HEK293 (cell line): ENCODE results near the gene ASIP.
A peak's percentile ranks its signal among the peaks of the same experiment; 100 is the strongest.

Experiments used
- CTCF ChIA-PET: fragments of 350-600 bp; formaldehyde crosslinking; extraction: SDS; loops from one replicate; lab custom pipeline; 2021; ENCODE audit warnings: antibody characterized with exemption; lab: Yijun Ruan, JAX
- POLR2A ChIA-PET: fragments of 300-600 bp; formaldehyde crosslinking; extraction: SDS; loops from one replicate; lab custom pipeline; 2020; ENCODE audit warnings: antibody characterized with exemption, inconsistent platforms; lab: Yijun Ruan, JAX
- H3K27ac ChIP-seq: fragments of 200-500 bp; sonication (Bioruptor generic); 2 replicates; pipeline ENCODE4 v1.5.1; 2014; ENCODE audit warnings: low read depth, low read length, control low read depth, inconsistent platforms; ENCODE audit errors: extremely low read depth
- H3K36me3 ChIP-seq, 2 experiments: fragments of 200-500 bp in 1 of 2; sonication (Bioruptor generic) in 1 of 2; 1 replicate in 1 of 2; 2 replicates in 1 of 2; pipeline ENCODE4 v1.5.1; 2014 to 2017; ENCODE audit warnings: inconsistent platforms in 2 of 2, low read length in 2 of 2; ENCODE audit not compliant: control insufficient read depth in 2 of 2, insufficient read depth in 1 of 2
- H3K4me1 ChIP-seq: fragments of 200-500 bp; sonication (Bioruptor generic); 2 replicates; pipeline ENCODE4 v1.5.1; 2014; ENCODE audit warnings: mild to moderate bottlenecking, low read length, inconsistent platforms; ENCODE audit not compliant: control insufficient read depth, insufficient read depth
- H3K4me3 ChIP-seq: 2 replicates; pipeline ENCODE4 v1.5.1; 2011; ENCODE audit warnings: low read depth, mild to moderate bottlenecking, control low read depth, low read length, moderate library complexity
- H3K9me3 ChIP-seq: fragments of 200-500 bp; sonication (Bioruptor generic); 2 replicates; pipeline ENCODE4 v1.5.1; 2014; ENCODE audit warnings: low read depth, low read length, inconsistent platforms; ENCODE audit not compliant: control insufficient read depth, insufficient read depth
- KLF8 ChIP-seq: fragments of 450-650 bp; formaldehyde crosslinking; IDR thresholded peaks from 2 replicates; pipeline ENCODE4 v1.5.1; 2016; ENCODE audit warnings: missing biosample characterization, missing genetic modification characterization
- MZF1 ChIP-seq: fragments of 450-650 bp; formaldehyde crosslinking; IDR thresholded peaks from 2 replicates; pipeline ENCODE4 v1.5.1; 2017; ENCODE audit warnings: missing biosample characterization, missing genetic modification characterization, borderline replicate concordance
- PRDM1 ChIP-seq: fragments of 450-650 bp; formaldehyde crosslinking; IDR thresholded peaks from 2 replicates; pipeline ENCODE4; 2016; ENCODE audit warnings: missing biosample characterization, missing genetic modification characterization
- TRIM28 ChIP-seq: IDR thresholded peaks from 2 replicates; pipeline ENCODE4 v1.6.1; 2011; ENCODE audit warnings: low read length, control low read depth, borderline replicate concordance
- ZFP3 ChIP-seq: fragments of 450-650 bp; formaldehyde crosslinking; IDR thresholded peaks from 2 replicates; pipeline ENCODE4 v1.5.1; 2016; ENCODE audit warnings: low read depth, missing biosample characterization, missing genetic modification characterization
- ZNF121 ChIP-seq: fragments of 450-650 bp; formaldehyde crosslinking; IDR thresholded peaks from 2 replicates; pipeline ENCODE4 v1.5.1; 2016; ENCODE audit warnings: missing biosample characterization, missing genetic modification characterization
- ZNF132 ChIP-seq: fragments of 450-650 bp; formaldehyde crosslinking; IDR thresholded peaks from 2 replicates; pipeline ENCODE4 v1.5.1; 2017; ENCODE audit warnings: missing biosample characterization, missing genetic modification characterization, borderline replicate concordance
- ZNF274 ChIP-seq, 2 experiments: fragments of 200-500 bp in 1 of 2; fragments of 450-650 bp in 1 of 2; sonication (Bioruptor generic) in 1 of 2; formaldehyde crosslinking in 1 of 2; IDR thresholded peaks; 2 replicates each; pipeline versions ENCODE4 v1.5.1 to v1.6.1; 2014 to 2016; ENCODE audit warnings: borderline replicate concordance in 1 of 2, inconsistent platforms in 1 of 2, low read length in 1 of 2, missing biosample characterization in 1 of 2, missing genetic modification characterization in 1 of 2
- ZNF311 ChIP-seq: fragments of 450-650 bp; formaldehyde crosslinking; IDR thresholded peaks from 2 replicates; pipeline ENCODE4 v1.5.1; 2017; ENCODE audit warnings: missing biosample characterization, missing genetic modification characterization, borderline replicate concordance
- ZNF366 ChIP-seq: fragments of 450-650 bp; formaldehyde crosslinking; conservative IDR thresholded peaks from 2 replicates; pipeline ENCODE4 v1.5.1; 2016; ENCODE audit warnings: missing biosample characterization, missing genetic modification characterization
- ZNF521 ChIP-seq: fragments of 450-650 bp; formaldehyde crosslinking; IDR thresholded peaks from 2 replicates; pipeline ENCODE4 v1.5.1; 2017; ENCODE audit warnings: missing biosample characterization, mild to moderate bottlenecking, missing genetic modification characterization
- ZNF529 ChIP-seq: fragments of 450-650 bp; formaldehyde crosslinking; IDR thresholded peaks from 2 replicates; pipeline ENCODE4 v1.5.1; 2017; ENCODE audit warnings: missing genetic modification characterization, missing biosample characterization; ENCODE audit not compliant: insufficient replicate concordance
- ZNF548 ChIP-seq: fragments of 450-650 bp; formaldehyde crosslinking; IDR thresholded peaks from 2 replicates; pipeline ENCODE4 v1.5.1; 2016; ENCODE audit warnings: missing biosample characterization, missing genetic modification characterization
- ZNF560 ChIP-seq: fragments of 450-650 bp; formaldehyde crosslinking; IDR thresholded peaks from 2 replicates; pipeline ENCODE4 v1.5.1; 2017; ENCODE audit warnings: missing biosample characterization, missing genetic modification characterization, borderline replicate concordance
- ZNF571 ChIP-seq: fragments of 450-650 bp; formaldehyde crosslinking; IDR thresholded peaks from 2 replicates; pipeline ENCODE4 v1.5.0; 2017; ENCODE audit warnings: missing biosample characterization, missing genetic modification characterization
- ZNF626 ChIP-seq: fragments of 450-650 bp; sonication (Bioruptor Pico); formaldehyde crosslinking; IDR thresholded peaks from 2 replicates; pipeline ENCODE4 v1.5.1; 2018; ENCODE audit warnings: missing biosample characterization, missing genetic modification characterization, inconsistent platforms
- ZNF660 ChIP-seq: fragments of 450-650 bp; IDR thresholded peaks from 2 replicates; pipeline ENCODE4 v1.5.1; 2018; ENCODE audit warnings: missing biosample characterization, mild to moderate bottlenecking, missing genetic modification characterization
- ZNF664 ChIP-seq: fragments of 450-650 bp; formaldehyde crosslinking; IDR thresholded peaks from 2 replicates; pipeline ENCODE4 v1.5.1; 2016; ENCODE audit warnings: missing biosample characterization, missing genetic modification characterization
- ZNF776 ChIP-seq: fragments of 450-650 bp; formaldehyde crosslinking; IDR thresholded peaks from 2 replicates; pipeline ENCODE4 v1.5.0; 2017; ENCODE audit warnings: missing biosample characterization, missing genetic modification characterization, borderline replicate concordance
- ZNF777 ChIP-seq: fragments of 450-650 bp; formaldehyde crosslinking; IDR thresholded peaks from 2 replicates; pipeline ENCODE4 v1.5.1; 2017; ENCODE audit warnings: missing biosample characterization, missing genetic modification characterization, borderline replicate concordance
- ZSCAN16 ChIP-seq: fragments of 450-650 bp; formaldehyde crosslinking; IDR thresholded peaks from 2 replicates; pipeline ENCODE4 v1.5.1; 2016; ENCODE audit warnings: missing biosample characterization, missing genetic modification characterization
- TF ChIP-seq, protein P1 (sequence below): fragments of 450-650 bp; formaldehyde crosslinking; IDR thresholded peaks from 2 replicates; pipeline ENCODE4 v1.5.1; 2016; ENCODE audit warnings: missing biosample characterization, missing genetic modification characterization
- TF ChIP-seq, protein P2 (sequence below): fragments of 450-650 bp; formaldehyde crosslinking; IDR thresholded peaks from 2 replicates; pipeline ENCODE4 v1.5.1; 2016; ENCODE audit warnings: missing biosample characterization, missing genetic modification characterization
- TF ChIP-seq, protein P3 (sequence below): fragments of 450-650 bp; formaldehyde crosslinking; IDR thresholded peaks from 2 replicates; pipeline ENCODE4 v1.5.1; 2017; ENCODE audit warnings: missing biosample characterization, missing genetic modification characterization
- TF ChIP-seq, protein P4 (sequence below): fragments of 450-650 bp; formaldehyde crosslinking; IDR thresholded peaks from 2 replicates; pipeline ENCODE4 v1.5.1; 2016; ENCODE audit warnings: missing biosample characterization, missing genetic modification characterization

ASIP gene

DNA sequence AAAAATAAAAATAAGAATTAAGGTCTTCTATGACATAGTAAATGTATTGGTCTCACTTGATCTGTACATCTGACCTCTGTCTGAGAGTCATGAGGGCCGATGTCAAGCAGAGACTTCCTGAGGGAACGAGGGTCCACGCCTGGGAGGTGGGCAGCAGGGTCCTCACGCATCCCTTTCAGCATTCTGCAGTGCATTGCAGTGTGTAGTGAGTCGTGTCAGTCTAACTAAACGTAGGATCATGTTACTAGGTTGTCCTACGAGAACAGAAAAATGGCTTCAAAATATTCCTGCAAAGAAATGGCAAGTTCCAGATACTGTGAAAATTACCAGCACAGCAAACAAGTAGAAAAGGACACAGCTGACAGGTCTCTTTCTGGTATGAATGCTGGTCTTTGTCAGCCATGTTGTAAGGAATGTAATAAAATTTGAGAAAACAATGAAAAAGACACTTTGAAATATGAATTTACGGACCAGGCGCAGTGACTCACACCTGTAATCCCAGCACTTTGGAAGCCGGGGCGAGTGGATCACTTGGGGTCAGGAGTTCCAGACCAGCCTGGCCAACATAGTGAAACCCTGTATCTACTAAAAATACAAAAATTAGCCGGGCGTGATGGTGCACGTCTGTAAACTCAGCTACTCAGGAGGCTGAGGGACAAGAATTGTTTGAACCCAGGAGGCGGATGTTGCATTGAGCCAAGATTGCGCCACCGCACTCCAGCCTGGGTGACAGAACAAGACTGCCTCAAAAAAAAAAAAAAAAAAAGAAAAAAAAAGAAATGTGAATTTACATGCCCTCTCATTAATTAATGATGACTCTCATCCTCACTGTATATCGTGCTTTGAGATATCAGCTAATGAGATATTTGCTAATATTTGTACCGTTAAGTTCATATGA is 64.4 kb downstream of the ASIP start:
- Histone ChIP-seq H3K9me3 (no peaks in the 10 kb centered on the region), H3K4me1 (peaks cover 12% of the 10 kb centered on the region), H3K27ac (no peak overlapping the region), H3K4me3 (no peak overlapping the region), H3K36me3 (peaks cover 0 to 6% of the 10 kb centered on the region in 2 experiments; a peak in 1 of 3 replicates)
- TF ChIP-seq ZNF571 (no peak), ZFP3 (tag by site-specific recombination) (no peak), ZNF529 (tag by site-specific recombination) (no peak), ZNF776 (tag by site-specific recombination) (no peak), ZSCAN16 (no peak), ZNF121 (no peak), ZNF626 (tag by site-specific recombination) (no peak), ZNF660 (tag by site-specific recombination) (no peak), ZNF777 (tag by site-specific recombination) (no peak), ZNF132 (tag by site-specific recombination) (no peak), TRIM28 (no peak)
- TF ChIP-seq, protein P1, sequence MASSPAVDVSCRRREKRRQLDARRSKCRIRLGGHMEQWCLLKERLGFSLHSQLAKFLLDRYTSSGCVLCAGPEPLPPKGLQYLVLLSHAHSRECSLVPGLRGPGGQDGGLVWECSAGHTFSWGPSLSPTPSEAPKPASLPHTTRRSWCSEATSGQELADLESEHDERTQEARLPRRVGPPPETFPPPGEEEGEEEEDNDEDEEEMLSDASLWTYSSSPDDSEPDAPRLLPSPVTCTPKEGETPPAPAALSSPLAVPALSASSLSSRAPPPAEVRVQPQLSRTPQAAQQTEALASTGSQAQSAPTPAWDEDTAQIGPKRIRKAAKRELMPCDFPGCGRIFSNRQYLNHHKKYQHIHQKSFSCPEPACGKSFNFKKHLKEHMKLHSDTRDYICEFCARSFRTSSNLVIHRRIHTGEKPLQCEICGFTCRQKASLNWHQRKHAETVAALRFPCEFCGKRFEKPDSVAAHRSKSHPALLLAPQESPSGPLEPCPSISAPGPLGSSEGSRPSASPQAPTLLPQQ (tag by site-specific recombination): no peak
- TF ChIP-seq, protein P2, sequence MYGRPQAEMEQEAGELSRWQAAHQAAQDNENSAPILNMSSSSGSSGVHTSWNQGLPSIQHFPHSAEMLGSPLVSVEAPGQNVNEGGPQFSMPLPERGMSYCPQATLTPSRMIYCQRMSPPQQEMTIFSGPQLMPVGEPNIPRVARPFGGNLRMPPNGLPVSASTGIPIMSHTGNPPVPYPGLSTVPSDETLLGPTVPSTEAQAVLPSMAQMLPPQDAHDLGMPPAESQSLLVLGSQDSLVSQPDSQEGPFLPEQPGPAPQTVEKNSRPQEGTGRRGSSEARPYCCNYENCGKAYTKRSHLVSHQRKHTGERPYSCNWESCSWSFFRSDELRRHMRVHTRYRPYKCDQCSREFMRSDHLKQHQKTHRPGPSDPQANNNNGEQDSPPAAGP (tag by site-specific recombination): no peak
- ChIA-PET CTCF (no interaction called here), POLR2A (no interaction called here)

DNA sequence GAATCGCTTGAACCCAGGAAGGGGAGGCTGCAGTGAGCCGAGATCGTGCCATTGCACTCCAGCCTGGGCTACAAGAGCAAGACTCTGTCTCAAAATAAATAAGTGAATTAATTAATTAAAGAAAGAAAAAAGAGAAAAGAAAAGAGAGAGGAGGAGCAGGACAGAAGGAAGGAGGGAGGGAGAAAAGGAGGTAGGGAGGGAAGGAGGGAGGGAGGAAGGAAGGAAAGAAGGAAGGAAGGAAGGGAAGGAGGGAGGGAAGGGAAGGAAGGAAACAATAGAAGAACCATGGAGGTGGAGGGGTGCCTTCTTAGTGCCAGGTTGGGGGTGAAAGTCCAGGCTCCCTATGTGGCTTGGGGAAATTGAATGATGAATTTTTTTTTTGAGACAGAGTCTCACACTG is 68.5 kb downstream of the ASIP start:
- CTCF ChIA-PET: interaction anchor here (1.1 to 1.7 kb wide), 2 partner anchors 164 to 213 kb away, joined by 4 to 9 read pairs; no protein-coding TSS in a partner anchor
- TF ChIP-seq ZNF366 (tag by site-specific recombination) (peak; percentile 91), PRDM1 (0 out of 2 replicates have a peak, but pooled peaks have one; percentile 15), KLF8 (tag by site-specific recombination) (no peak)
- TF ChIP-seq, all 188 proteins: peak for 2
- no peaks in the 10 kb centered on the region for H3K9me3 ChIP-seq
- no peaks in the 10 kb centered on the region for H3K4me1 ChIP-seq
- no peaks in the 10 kb centered on the region for H3K36me3 ChIP-seq
- H3K4me3 ChIP-seq: no peak overlapping the region
- H3K27ac ChIP-seq: no peak overlapping the region
- POLR2A ChIA-PET: no interaction called here

DNA sequence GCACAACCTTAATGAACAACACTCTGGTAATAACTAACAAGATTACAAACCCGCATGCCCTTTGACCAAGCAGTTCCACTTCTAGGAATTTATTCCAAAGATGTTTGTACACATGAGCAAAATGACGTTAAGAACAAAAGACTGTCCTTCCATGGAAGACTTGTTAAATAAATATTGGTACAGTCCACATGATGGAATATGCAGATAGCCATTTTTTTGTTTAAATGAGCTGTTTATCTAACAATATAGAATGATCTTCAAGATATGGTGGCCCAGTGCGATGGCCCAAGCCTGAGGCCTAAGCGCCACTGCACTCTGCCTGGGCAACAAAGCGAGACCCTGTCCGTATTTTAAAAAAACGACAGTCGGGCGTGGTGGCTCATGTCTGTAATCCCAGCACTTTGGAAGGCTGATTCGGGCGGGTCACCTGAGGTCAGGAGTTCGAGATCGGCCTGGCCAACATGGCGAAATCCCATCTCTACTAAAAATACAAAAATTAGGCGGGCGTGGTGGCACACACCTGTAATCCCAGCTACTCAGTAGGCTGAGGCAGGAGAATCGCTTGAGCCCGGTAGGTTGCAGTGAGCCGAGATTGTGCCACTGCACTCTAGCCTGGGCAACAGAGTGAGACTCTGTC is 69.4 kb downstream of the ASIP start:
- ChIA-PET CTCF (interaction anchor here (0.6 to 5.0 kb wide), 9 partner anchors 9 to 462 kb away, joined by 3 to 116 read pairs (median 4); no protein-coding TSS in a partner anchor), POLR2A (no interaction called here)
- H3K27ac ChIP-seq: no peak overlapping the region
- H3K4me1 ChIP-seq: no peaks in the 10 kb centered on the region
- H3K4me3 ChIP-seq: no peak overlapping the region
- H3K9me3 ChIP-seq: no peaks in the 10 kb centered on the region
- no peaks in the 10 kb centered on the region for H3K36me3 ChIP-seq
- no peak for TF ChIP-seq ZNF664 (tag by site-specific recombination)
- TF ChIP-seq ZNF548: no peak
- TF ChIP-seq TRIM28: no peak
- TF ChIP-seq, protein P2 (tag by site-specific recombination): no peak
- no peak for TF ChIP-seq ZNF274 (IDR thresholded peaks at IDR 0.05; ENCODE audit: low read length)
- TF ChIP-seq ZNF274 (tag by site-specific recombination; IDR thresholded peaks at IDR 0.05; ENCODE audit: borderline replicate concordance): no peak
- TF ChIP-seq, protein P3, sequence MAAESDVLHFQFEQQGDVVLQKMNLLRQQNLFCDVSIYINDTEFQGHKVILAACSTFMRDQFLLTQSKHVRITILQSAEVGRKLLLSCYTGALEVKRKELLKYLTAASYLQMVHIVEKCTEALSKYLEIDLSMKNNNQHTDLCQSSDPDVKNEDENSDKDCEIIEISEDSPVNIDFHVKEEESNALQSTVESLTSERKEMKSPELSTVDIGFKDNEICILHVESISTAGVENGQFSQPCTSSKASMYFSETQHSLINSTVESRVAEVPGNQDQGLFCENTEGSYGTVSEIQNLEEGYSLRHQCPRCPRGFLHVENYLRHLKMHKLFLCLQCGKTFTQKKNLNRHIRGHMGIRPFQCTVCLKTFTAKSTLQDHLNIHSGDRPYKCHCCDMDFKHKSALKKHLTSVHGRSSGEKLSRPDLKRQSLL (tag by site-specific recombination): no peak
- no peak for TF ChIP-seq ZNF560 (tag by site-specific recombination)
- TF ChIP-seq MZF1 (tag by site-specific recombination): no peak
- no peak for TF ChIP-seq ZNF311
- TF ChIP-seq, protein P4, sequence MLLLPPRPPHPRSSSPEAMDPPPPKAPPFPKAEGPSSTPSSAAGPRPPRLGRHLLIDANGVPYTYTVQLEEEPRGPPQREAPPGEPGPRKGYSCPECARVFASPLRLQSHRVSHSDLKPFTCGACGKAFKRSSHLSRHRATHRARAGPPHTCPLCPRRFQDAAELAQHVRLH (tag by site-specific recombination): no peak
- no peak for TF ChIP-seq ZNF521 (tag by site-specific recombination)
